ENCODE results near the gene CHTF18.
"Not testable (repeated sequence)": the region's sequence is repeated elsewhere in the genome, so short reads cannot be mapped to it uniquely, and the experiment has no call there.

CHTF18 gene

DNA sequence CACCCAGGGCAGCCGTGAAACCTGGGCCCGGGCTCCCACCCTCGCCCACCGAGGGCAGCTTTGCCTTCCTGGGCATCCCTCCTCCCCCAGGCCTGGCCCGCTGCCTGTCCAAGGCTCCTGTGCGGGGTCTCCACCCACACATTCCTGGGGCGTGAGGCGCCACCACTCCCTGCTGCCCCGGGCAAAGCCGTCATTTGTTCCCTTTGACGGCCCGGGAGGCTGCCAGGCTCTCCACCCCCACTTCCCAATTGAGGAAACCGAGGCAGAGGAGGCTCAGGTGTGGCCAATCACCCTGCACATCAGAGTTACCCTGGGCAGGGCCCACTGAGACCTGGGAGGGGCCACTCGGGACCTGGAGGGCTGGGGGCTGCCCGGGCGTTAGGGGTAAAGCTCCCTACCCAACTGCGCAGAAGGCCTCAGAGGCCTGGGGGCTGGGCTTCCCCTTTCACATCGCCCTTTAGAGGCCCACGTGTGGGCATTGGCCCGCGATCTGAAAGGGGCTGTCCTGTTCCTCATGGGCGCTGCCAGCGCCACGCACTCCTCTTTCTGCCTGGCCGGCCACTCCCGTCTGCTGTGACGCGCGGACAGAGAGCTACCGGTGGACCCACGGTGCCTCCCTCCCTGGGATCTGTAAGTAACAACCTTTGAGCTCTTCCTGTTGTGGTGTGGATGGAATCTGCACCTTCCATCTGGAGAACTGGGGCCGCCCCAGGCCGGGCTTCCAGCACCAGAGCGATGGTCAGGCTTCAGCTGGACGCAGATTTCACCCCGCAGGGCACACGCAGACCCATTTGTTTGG is 27.7 kb upstream of the CHTF18 start, which contains the start of gene MSLN:
MSLN (plus strand) TSS at position 190 of the 799 bp plus-strand sequence. CDS start 1,947 bp downstream, outside the sequence.
- DNase-seq: no peak

DNA sequence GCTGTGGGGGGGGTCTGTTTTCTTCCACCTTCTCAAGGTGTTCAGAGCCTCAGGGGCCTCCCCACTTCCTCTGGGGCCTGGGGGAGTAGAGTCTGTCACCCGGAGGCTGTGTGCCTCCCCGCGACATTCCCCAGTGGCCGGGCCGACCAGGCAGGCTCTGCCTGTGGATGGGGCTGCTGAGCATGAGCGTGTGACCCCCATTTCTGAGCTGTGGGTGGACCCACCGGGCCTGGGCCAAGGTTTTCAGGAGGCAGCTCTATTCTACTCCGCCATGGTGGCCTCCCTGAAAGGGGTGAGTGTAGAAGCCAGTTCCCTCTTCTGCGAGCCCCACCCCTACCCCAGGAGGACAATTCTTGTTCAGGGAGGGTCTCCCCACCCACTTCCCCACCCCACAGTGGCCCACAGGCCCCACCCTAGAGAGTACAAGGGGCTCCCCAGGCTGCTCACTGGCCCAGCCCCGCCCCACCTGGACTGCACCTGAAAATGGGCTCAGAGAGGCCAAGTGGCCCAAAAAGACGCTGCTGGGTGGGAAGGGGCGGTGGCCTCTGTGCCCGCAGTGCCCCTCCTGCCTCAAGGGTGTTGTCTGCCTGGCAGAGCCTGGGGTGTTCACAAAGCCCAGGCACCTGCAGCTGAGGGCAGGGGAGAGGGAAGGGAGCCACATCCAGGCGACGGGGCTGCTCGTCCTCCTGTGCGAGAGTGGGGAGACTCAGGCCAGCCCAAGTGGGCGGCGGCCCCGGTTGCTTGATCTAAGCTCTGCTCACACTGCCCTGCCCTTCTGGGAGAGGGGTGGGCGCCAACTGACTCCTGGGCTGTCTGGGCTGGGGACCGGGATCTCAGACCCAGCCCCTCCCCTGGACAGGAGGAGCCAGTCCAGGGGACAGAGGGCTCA is 26.6 kb upstream of the CHTF18 start:
- no peak for DNase-seq

DNA sequence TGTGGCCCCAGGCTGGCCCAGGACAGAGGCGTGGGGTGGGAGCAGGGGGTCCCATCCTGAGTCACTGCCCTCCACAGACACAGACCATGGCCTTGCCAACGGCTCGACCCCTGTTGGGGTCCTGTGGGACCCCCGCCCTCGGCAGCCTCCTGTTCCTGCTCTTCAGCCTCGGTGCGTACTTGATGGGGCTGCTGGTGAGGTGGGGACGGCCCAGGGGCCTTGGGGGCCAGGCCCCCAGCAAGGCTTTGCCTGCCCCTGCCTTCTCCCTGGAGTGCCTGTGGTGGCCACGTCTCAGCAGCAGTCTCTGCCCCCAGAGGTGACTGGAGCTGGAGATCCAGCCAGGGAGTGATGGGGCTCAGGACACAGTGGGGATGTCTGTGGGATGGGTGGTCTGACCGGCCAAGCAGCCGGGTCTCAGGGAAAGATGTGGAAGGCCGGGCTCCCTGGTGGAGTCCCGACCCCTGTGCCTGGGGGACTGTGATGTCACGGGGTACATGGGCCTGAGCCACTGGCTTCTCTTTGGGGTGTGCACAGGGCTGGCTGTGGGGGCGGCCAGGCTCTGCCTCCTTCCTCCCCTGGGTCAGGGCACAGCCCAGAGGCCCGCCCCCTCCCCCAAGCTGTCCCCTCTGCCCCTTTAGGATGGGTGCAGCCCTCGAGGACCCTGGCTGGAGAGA is 25.7 kb upstream of the CHTF18 start:
- DNase-seq: no peak

DNA sequence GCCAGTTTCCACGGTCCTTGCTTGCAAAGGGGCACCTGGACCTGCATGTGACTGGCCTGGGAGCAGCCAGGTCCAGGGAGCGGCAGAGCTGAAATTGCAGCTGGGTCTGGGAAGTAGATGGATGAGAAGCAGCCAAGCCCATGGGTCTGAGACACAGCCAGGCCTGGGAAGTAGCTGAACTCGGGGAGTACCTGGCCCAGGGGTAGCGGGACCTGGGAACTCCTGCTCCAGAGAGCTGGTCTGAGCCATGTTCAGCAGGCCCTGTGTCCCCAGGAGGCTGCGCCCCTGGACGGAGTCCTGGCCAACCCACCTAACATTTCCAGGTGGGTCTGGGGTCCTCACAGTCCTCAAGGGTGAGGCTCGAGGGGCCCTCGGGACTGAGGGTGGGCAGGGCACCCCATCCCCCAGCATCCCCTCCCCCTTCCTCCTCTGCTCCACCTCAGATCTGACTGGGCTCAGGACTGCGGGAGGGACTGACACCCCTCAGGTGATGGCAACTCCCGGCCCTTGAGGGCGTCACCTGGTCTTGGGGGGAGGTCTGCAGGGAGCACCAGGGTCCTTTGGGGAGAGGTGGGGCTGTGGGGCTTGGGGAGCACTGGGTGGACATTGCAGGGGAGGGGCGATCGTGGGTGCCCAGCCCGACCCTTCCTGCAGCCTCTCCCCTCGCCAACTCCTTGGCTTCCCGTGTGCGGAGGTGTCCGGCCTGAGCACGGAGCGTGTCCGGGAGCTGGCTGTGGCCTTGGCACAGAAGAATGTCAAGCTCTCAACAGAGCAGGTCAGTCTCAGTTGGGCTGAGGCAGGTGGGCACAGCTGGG is 24.8 kb upstream of the CHTF18 start:
- DNase-seq: no peak

DNA sequence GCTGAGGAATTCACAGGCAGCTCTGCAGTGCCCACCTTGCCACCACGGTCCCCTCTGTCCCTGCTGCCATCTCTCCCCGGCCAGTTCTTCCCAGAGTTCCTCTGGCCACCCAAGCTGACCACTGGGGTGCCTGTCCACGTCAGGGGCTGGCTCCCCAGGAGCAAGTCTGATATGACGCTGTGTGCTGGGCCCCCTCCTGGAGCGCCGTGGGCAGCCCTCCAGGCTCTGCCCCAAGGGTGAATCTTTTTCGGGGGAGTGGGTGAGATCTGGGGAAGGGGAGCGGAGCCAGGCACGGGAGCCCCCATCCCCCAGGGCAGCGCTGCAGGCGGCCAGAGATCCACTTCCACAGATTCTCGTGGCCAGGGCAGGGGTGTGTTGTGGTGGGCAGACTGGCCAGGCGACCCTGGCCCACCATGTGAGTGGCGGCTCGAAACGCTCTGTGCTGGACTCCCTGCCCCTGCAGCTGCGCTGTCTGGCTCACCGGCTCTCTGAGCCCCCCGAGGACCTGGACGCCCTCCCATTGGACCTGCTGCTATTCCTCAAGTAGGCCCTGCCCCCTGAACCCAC is 24.2 kb upstream of the CHTF18 start:
- DNase-seq: no peak

DNA sequence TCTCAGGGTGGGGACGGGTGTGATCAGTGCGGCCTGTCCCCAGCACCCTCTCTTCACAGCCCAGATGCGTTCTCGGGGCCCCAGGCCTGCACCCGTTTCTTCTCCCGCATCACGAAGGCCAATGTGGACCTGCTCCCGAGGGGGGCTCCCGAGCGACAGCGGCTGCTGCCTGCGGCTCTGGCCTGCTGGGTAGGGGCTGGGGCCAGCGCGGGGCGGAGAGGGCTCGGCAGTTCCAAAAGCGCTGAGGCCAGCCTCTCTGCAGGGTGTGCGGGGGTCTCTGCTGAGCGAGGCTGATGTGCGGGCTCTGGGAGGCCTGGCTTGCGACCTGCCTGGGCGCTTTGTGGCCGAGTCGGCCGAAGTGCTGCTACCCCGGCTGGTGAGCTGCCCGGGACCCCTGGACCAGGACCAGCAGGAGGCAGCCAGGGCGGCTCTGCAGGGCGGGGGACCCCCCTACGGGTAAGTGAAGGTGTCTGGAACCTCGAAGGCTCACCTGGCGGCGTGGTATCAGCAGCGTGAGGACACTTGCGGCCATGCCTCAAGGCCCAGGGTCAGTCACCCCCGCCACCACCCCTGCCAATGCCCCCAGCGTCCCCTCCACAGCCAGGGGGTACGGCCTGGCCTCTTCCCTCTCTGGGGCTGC is 23.5 kb upstream of the CHTF18 start:
- no peak for DNase-seq

DNA sequence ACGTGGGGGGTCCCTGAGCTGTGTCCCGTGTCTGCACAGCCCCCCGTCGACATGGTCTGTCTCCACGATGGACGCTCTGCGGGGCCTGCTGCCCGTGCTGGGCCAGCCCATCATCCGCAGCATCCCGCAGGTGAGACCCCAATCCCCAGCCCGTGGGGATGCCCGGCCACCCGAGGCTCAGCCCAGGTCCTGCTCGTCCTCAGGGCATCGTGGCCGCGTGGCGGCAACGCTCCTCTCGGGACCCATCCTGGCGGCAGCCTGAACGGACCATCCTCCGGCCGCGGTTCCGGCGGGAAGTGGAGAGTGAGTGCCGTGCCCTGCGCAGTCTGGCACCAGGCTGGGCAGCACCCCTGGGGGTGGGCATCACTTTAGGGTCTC is 22.9 kb upstream of the CHTF18 start:
- DNase-seq: no peak

DNA sequence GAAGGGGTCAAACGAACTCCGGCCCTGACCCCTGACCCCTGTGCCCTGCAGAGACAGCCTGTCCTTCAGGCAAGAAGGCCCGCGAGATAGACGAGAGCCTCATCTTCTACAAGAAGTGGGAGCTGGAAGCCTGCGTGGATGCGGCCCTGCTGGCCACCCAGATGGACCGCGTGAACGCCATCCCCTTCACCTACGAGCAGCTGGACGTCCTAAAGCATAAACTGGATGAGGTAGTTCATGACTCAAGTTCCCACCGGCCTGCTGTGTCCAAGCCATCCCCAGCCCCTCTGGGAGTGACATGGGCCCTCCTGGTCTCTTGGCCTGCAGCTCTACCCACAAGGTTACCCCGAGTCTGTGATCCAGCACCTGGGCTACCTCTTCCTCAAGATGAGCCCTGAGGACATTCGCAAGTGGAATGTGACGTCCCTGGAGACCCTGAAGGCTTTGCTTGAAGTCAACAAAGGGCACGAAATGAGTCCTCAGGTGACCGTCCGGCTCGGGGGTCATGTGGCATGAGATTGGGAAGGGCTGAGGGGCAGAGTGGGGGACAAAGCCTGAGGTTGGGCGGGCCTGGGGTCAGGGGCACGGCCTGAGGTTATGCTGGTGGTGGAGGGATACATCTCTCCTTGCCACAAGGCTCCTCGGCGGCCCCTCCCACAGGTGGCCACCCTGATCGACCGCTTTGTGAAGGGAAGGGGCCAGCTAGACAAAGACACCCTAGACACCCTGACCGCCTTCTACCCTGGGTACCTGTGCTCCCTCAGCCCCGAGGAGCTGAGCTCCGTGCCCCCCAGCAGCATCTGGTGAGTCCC is 22.2 kb upstream of the CHTF18 start:
- no peak for DNase-seq

DNA sequence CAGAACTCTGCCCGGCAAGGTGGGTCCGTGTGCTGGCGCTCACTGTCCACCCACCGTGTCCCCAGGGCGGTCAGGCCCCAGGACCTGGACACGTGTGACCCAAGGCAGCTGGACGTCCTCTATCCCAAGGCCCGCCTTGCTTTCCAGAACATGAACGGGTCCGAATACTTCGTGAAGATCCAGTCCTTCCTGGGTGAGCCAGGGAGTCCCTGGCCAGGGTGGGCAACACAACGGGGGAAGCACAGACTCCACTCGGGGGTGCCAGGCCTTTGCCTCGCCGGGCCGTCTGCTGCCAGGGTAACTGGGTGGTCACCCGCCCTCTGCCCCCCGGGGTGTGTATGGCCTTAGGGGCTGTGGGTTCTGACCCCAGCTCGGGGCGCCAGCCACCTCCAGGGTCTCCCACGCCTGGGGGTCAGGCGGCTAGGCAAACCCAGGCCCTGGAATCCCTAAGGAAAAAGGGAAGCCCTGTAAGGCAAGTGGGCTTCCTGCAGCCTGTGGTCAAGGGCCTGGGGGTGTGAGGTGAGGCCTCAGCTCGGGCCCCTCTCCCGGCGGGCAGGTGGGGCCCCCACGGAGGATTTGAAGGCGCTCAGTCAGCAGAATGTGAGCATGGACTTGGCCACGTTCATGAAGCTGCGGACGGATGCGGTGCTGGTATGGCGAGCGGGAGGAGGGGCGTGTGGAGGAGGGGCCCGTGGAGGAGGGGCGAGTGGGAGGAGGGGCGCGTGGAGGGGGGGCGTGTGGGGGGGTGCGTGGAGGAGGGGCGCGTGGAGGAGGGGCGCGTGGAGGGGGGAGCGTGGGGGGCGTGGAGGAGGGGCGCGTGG is 21.4 kb upstream of the CHTF18 start:
- DNase-seq: no peak

DNA sequence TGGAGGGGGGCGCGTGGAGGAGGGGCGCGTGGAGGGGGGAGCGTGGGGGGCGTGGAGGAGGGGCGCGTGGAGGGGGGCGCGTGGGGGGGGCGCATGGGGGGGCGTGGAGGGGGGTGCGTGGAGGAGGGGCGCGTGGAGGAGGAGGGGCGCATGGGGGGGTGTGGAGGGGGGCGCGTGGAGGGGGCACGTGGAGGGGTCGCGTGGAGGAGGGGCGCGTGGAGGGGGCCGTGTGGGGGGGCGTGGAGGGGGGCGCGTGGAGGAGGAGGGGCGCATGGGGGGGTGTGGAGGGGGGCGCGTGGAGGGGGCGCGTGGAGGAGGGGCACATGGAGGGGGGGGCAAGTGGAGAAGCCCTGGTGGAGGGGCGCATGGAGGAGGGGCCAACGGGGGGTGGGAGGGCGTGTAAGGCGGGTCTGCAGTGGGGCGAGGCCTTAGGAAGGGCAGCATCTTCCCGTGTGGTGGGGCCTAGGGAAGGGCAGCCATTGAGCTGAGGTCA is 20.6 kb upstream of the CHTF18 start:
- no peak for DNase-seq

DNA sequence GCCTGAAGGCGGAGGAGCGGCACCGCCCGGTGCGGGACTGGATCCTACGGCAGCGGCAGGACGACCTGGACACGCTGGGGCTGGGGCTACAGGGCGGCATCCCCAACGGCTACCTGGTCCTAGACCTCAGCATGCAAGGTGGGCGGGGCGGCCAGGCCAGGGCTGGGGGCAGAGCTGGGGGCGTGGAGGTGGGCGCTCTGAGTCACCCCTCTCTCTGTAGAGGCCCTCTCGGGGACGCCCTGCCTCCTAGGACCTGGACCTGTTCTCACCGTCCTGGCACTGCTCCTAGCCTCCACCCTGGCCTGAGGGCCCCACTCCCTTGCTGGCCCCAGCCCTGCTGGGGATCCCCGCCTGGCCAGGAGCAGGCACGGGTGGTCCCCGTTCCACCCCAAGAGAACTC is 20.0 kb upstream of the CHTF18 start:
- no peak for DNase-seq

DNA sequence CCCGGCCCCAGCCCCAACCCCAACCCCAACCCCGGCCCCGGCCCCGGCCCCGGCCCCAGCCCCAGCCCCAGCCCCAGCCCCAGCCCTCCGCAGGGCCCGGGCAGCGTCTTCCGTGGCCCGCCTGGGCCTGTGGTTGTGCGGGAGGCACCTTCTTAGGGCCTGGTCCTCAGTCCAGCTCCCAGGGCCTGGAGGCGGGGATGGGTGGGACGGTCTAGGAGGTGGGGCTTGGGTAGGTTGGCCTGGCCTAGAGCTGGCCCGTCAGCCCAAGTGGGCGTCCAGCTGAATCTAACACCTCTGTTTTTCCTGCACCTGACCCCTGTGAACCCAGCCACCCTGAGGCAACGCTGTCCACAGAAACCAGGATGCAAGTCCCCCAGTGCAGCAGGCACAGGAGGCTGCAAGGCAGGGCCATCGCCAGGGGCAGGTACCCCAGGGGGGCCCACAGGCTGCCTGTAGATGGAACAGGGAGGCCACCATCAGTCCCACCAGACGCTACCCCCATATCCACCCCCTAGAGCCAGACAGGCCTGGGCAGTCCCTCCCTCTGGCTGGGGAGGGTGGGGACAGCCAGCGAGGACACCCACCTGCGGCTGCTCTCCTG is 19.1 kb upstream of the CHTF18 start:
- DNase-seq: no peak

DNA sequence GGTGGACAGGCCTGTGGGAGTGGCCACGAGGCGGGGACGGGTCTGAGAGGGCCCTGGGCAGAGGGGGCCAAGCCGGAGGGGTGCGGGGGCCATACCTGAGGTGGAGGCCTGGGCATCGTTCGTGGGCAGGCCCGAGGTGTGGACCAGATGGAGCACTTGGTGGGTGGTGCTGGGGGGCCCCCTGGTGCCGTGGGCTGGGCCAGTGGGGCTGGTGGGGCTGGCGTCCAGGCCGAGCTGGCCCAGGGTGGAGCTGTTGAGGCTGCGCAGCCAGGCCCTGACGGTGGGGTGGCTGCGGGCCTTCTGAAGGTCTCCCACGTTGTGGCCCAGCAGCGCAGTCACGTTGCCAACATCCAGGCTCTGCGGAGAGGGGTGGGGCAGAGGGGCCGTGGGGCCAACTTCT is 18.5 kb upstream of the CHTF18 start:
- DNase-seq: no peak

DNA sequence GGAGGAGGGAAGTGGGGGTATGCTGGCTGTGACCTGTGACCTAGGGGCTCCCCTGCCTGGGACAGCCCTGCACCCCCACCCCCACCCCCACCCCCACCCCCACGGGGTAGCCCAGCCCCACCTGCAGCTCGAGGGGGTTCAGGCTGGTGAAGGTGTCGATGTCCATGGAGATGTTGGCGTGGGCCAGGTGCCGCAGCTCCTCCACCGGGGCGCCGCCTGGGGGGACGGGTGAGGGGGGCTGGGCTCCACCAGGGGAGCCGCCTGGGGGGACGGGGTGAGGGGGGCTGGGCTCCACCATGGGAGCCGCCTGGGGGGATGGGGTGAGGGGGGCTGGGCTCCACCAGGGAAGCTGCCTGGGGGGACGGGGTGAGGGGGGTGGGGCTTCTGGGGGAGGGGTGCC is 18.0 kb upstream of the CHTF18 start:
- DNase-seq: no peak

DNA sequence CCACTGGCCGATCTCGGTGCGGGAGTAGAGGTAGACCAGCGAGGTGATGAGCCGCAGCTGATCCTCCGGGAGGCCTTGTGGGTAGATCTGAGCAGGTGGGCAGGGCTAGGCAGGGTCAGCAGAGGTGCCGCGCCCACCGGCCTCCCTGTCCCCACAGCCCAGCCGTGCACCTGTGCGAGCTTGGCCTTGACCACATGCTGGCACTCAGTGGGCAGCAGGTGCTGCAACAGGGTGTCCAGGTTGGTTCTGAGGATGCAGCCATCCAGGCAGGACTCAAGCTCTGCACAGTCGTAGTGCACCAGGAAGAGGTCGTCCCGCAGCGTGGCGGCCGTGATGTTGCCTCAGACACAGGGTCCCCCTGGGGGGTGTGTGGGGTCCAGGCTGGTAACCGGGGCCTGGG is 15.5 kb upstream of the CHTF18 start:
- DNase-seq: no peak

DNA sequence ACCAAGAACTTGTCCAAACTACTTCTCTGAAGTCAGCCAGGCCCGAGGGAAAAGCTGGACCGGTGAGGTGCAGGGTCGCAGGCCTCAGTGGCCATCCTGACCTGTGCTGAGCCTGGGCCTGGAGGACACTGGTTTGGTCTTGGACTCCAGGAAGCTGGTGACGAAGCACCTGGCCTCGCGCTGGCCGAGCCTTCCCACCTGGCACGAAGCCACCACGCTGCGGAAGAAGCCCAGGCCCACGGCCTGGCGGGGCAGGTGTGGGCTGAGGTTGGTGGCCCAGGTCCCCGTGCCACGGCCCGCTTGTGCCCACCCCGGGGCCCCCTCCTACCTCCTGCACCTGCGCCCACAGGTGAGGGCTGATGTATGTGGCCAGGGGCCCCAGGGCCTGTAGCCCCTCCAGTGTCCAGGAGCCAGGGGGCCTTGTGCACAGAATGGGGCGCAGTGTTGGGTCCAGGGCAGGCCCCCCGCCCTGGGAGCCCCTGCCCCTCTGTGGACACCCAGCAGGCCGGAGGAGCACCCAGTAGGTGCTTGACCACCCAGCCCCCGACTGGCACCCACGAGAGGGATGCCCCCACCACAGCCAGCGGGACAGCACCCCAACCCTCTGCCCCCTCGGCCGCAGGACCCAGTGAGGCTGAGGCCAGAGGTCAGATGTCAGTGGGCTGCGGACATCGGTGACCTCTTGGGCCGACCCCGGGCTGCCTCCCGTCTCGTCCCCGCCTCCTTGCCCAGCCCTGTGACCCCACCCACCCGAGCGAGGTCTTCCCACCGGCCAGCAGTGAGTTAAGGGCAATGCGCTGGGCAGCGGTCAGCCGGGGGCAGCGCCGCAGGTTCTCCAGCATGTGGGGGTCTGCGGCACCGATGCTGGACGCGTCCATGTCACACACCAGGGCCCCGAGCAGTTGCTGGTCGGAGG is 14.1 kb upstream of the CHTF18 start:
- DNase-seq: no peak

DNA sequence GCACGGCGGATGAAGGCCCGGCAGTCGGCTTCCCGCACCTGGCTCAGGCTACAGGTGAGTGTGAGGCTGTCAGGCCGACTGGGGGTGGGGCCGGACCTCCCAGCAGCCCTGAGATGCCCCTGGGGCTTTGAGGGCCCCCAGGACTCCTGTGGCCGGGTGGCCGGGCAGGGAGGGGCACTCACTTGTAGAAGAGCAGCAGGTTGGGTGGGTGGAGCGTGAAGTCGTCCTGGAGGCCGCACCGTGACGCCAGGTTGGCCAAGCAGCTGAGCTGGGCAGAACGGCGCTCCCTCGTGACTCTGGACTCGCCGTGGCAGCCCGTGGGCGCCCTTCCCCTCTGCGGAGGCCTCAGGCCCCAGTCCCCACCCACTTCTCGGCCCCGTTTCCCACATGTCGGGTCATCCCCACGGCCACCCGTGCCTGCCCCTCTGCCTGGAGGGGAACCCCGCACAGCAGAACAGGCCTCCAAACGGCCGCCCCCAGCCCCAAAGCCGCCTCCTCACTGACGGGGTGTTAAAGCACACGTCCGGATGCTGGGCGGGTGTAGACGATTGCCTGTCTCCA is 13.1 kb upstream of the CHTF18 start:
- DNase-seq: no peak

DNA sequence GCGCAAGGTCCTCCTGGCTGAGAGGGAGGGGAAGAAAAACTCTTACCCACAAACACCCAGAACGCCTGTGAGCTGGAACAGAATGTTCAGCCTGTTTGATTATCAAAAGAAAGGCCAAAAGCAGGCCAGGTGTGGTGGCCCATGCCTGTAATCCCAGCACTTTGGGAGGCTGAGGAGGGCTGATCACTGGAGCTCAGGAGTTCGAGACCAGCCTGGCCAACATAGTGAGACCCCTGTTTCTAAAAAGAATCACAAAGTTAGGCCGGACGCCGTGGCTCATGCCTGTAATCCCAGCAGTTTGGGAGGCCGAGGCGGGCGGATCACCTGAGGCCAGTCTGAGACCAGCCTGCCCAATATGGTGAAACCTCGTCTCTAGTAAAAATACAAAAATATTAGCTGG is 12.1 kb upstream of the CHTF18 start:
- DNase-seq: not testable (repeated sequence)

All from CD4-positive, alpha-beta T cell treated with Interferon alpha-2 for 1 hour (primary cell).